HepG2 (cell line): ENCODE measurements around the gene PCNT. TPM values are rescaled to one million over a fixed set of nuclear protein-coding genes. Genes with fewer than 3 reads are reported as not detected.

Source experiments
- CREB1 ChIP-seq, 2 experiments: fragments of 450-650 bp in 1 of 2; IDR thresholded peaks; 2 replicates each; pipeline ENCODE4 v1.6.1; 2016 to 2017; ENCODE audit warnings: control low read depth in 1 of 2, mild to moderate bottlenecking in 1 of 2, missing compliant biosample characterization in 1 of 2, missing genetic modification characterization in 1 of 2
- FOXO1 ChIP-seq: sonication (generic); formaldehyde crosslinking; IDR thresholded peaks from 2 replicates; pipeline ENCODE4 v1.4.0; 2020; ENCODE audit warnings: missing genetic modification reagents
- GABPA ChIP-seq, 2 experiments: IDR thresholded peaks; 2 replicates each; pipeline ENCODE4 v1.6.1; 2011 to 2016; ENCODE audit warnings: low read depth in 2 of 2, low read length in 1 of 2, missing biosample characterization in 1 of 2, missing genetic modification characterization in 1 of 2
- KMT2B ChIP-seq: IDR thresholded peaks from 2 replicates; pipeline ENCODE4 v1.6.1; 2016; ENCODE audit warnings: missing genetic modification reagents, missing compliant biosample characterization
- MXI1 ChIP-seq: IDR thresholded peaks from 3 replicates; pipeline ENCODE4 v1.6.1; 2012; ENCODE audit warnings: low read depth, low read length, inconsistent platforms, borderline replicate concordance
- MYNN ChIP-seq: sonication (generic); formaldehyde crosslinking; IDR thresholded peaks from 2 replicates; pipeline ENCODE4 v1.4.0; 2020; ENCODE audit warnings: mild to moderate bottlenecking, low read depth, missing genetic modification reagents
- NCOA1 ChIP-seq: sonication (generic); formaldehyde crosslinking; IDR thresholded peaks from 2 replicates; pipeline ENCODE4 v1.9.0; 2021; ENCODE audit warnings: missing genetic modification reagents
- TEAD2 ChIP-seq: sonication (generic); formaldehyde crosslinking; IDR thresholded peaks from 2 replicates; pipeline ENCODE4 v1.9.0; 2021; ENCODE audit warnings: missing genetic modification reagents
- ZNF446 ChIP-seq: sonication (generic); formaldehyde crosslinking; IDR thresholded peaks from 2 replicates; pipeline ENCODE4 v1.5.0; 2020; ENCODE audit warnings: mild to moderate bottlenecking, missing genetic modification reagents
- ZNF563 ChIP-seq: sonication (generic); formaldehyde crosslinking; IDR thresholded peaks from 2 replicates; pipeline ENCODE4 v1.8.0; 2022; ENCODE audit warnings: mild to moderate bottlenecking, moderate library complexity, missing genetic modification reagents
- ZNF629 ChIP-seq: sonication (generic); formaldehyde crosslinking; conservative IDR thresholded peaks from 2 replicates; pipeline ENCODE4 v1.5.0; 2020; ENCODE audit warnings: missing genetic modification reagents
- ZNF891 ChIP-seq: sonication (generic); formaldehyde crosslinking; IDR thresholded peaks from 2 replicates; pipeline ENCODE4 v1.5.0; 2020; ENCODE audit warnings: mild to moderate bottlenecking, missing genetic modification reagents
- polyA plus RNA-seq, 8 experiments: library from polyadenylated mRNA; depleted of rRNA in 3 of 8; stranded (reverse) in 7 of 8; unstranded in 1 of 8; fragments of >200 nt; fragmentation: Illumina TruSeq in 4 of 8; extraction: Trizol in 4 of 8; gene quantifications; 2 replicates each; pipeline versions ENCODE4 v1.2.1 to v1.2.3, GENCODE V29; 2011 to 2016; ENCODE audit warnings: low read depth in 4 of 8, missing spikeins in 1 of 8, mixed read lengths in 1 of 8; ENCODE audit not compliant: insufficient read depth in 1 of 8
- total RNA-seq, 5 experiments: library from RNA; depleted of rRNA; stranded (reverse); fragments of >200 nt; fragmentation: Illumina TruSeq; extraction: Trizol; gene quantifications; 2 replicates each; pipeline ENCODE4 v1.2.3, GENCODE V29; 2016; ENCODE audit warnings: low read depth in 1 of 5
- TF ChIP-seq, protein P1 (sequence below): sonication (generic); formaldehyde crosslinking; IDR thresholded peaks from 2 replicates; pipeline ENCODE4 v1.5.1; 2020; ENCODE audit warnings: missing genetic modification reagents, mild to moderate bottlenecking, borderline replicate concordance
- TF ChIP-seq, protein P2 (sequence below): sonication (generic); formaldehyde crosslinking; IDR thresholded peaks from 2 replicates; pipeline ENCODE4 v1.5.0; 2020; ENCODE audit warnings: missing genetic modification reagents
- TF ChIP-seq, protein P3 (sequence below): sonication (generic); formaldehyde crosslinking; IDR thresholded peaks from 2 replicates; pipeline ENCODE4 v1.4.0; 2020; ENCODE audit warnings: mild to moderate bottlenecking, missing genetic modification reagents
- TF ChIP-seq, protein P4 (sequence below): sonication (generic); formaldehyde crosslinking; IDR thresholded peaks from 2 replicates; pipeline ENCODE4; 2020; ENCODE audit warnings: missing genetic modification reagents, mild to moderate bottlenecking, borderline replicate concordance
- TF ChIP-seq, protein P5 (sequence below): IDR thresholded peaks from 2 replicates; pipeline ENCODE4 v1.6.1; 2016
- TF ChIP-seq, protein P6 (sequence below): sonication (generic); formaldehyde crosslinking; IDR thresholded peaks from 2 replicates; pipeline ENCODE4 v1.4.0; 2020; ENCODE audit warnings: missing genetic modification reagents

Gene PCNT
- total and polyA plus RNA-seq, 2 of the 13 experiments (the other 11 are each of a cell fraction or from before 2014, with no cell fraction given) = 5.6 to 12.4 TPM

DNA sequence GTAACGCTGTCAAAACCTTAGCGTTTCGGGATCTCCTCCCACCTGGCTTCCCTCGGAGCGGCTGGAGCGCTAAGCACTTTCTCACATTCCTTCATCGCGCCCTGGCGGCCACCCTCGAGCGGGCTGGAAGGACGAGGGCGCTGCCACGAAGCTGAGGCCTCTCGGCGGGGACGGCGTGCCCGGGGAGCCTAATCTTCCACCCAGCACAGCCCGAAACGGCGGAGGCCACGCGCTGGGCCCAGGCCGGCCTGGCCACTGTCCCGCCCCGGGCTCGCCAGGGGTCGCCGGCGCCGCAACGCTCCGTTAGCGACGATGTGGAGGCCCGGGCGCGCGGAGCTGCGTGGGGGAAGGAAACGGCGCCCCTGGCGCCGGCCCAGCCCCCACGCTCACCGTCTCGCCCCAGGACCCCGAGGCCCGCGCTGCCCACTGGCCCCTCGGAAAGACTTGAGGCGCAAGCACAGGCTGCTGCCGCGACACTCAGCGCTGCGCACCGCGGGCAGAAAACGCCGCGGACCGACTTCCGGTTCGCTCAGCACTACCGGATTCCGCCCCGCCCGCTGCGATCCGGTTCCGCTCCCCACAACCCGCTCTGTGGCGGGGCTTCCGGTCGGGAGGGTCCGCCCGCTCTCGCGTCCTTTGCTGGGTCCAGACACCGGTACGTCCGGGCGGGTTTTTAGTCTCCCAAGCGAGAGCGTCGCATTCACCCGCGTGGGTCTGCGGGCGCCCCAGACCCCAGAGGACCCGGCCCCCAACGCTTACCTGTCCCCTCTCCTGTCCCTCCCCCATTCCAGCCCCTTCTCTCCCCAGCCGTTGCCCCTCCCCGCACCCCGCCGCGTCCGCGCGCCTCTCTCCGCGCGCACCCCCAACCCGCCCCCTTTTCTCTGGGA is 38.0 kb upstream of the PCNT start, which contains the start of gene YBEY (continued):
- TF ChIP-seq, protein P1, sequence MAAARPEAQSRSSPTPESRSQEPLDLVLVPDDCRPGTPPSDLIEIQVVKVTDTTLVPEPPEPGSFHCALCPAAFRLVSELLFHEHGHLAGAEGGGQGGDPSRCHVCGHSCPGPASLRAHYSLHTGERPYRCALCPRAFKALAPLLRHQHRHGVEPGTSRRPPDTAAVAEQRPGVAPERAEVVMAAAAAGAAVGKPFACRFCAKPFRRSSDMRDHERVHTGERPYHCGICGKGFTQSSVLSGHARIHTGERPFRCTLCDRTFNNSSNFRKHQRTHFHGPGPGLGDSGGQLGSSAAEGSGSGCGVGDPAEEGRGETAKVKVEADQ (CRISPR knock-in tag) = peak; percentile 88
- TF ChIP-seq GABPA (IDR thresholded peaks at IDR 0.05; ENCODE audit: low read depth, low read length) = peak; percentile 99
- TF ChIP-seq GABPA (CRISPR knock-in tag; IDR thresholded peaks at IDR 0.05; ENCODE audit: low read depth) = peak; percentile 94
- no peak for TF ChIP-seq ZNF629 (CRISPR knock-in tag)
- TF ChIP-seq, protein P2, sequence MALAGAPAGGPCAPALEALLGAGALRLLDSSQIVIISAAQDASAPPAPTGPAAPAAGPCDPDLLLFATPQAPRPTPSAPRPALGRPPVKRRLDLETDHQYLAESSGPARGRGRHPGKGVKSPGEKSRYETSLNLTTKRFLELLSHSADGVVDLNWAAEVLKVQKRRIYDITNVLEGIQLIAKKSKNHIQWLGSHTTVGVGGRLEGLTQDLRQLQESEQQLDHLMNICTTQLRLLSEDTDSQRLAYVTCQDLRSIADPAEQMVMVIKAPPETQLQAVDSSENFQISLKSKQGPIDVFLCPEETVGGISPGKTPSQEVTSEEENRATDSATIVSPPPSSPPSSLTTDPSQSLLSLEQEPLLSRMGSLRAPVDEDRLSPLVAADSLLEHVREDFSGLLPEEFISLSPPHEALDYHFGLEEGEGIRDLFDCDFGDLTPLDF (CRISPR knock-in tag) = peak; percentile 18; the same call in 1 of the 2 replicates
- TF ChIP-seq, protein P3, sequence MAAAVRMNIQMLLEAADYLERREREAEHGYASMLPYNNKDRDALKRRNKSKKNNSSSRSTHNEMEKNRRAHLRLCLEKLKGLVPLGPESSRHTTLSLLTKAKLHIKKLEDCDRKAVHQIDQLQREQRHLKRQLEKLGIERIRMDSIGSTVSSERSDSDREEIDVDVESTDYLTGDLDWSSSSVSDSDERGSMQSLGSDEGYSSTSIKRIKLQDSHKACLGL = peak; percentile 84
- peak; percentile 54; the same call in 1 of the 2 replicates for TF ChIP-seq ZNF891 (CRISPR knock-in tag)
- 0 out of 2 replicates have a peak, but pooled peaks have one; percentile 48 for TF ChIP-seq ZNF446 (CRISPR knock-in tag)
- peak; percentile 82; the same call in 1 of the 2 replicates for TF ChIP-seq ZNF563 (CRISPR knock-in tag)
- TF ChIP-seq, protein P4, sequence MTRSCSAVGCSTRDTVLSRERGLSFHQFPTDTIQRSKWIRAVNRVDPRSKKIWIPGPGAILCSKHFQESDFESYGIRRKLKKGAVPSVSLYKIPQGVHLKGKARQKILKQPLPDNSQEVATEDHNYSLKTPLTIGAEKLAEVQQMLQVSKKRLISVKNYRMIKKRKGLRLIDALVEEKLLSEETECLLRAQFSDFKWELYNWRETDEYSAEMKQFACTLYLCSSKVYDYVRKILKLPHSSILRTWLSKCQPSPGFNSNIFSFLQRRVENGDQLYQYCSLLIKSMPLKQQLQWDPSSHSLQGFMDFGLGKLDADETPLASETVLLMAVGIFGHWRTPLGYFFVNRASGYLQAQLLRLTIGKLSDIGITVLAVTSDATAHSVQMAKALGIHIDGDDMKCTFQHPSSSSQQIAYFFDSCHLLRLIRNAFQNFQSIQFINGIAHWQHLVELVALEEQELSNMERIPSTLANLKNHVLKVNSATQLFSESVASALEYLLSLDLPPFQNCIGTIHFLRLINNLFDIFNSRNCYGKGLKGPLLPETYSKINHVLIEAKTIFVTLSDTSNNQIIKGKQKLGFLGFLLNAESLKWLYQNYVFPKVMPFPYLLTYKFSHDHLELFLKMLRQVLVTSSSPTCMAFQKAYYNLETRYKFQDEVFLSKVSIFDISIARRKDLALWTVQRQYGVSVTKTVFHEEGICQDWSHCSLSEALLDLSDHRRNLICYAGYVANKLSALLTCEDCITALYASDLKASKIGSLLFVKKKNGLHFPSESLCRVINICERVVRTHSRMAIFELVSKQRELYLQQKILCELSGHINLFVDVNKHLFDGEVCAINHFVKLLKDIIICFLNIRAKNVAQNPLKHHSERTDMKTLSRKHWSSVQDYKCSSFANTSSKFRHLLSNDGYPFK (CRISPR knock-in tag) = peak; percentile 63; the same call in 1 of the 2 replicates
- TF ChIP-seq, protein P5, sequence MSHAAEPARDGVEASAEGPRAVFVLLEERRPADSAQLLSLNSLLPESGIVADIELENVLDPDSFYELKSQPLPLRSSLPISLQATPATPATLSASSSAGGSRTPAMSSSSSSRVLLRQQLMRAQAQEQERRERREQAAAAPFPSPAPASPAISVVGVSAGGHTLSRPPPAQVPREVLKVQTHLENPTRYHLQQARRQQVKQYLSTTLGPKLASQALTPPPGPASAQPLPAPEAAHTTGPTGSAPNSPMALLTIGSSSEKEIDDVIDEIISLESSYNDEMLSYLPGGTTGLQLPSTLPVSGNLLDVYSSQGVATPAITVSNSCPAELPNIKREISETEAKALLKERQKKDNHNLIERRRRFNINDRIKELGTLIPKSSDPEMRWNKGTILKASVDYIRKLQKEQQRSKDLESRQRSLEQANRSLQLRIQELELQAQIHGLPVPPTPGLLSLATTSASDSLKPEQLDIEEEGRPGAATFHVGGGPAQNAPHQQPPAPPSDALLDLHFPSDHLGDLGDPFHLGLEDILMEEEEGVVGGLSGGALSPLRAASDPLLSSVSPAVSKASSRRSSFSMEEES (CRISPR knock-in tag) = peak; percentile 34; the same call in 1 of the 2 replicates
- TF ChIP-seq MYNN = no peak
- TF ChIP-seq CREB1 (IDR thresholded peaks at IDR 0.05) = 0 out of 2 replicates have a peak, but pooled peaks have one; percentile 29
- no peak for TF ChIP-seq CREB1 (CRISPR knock-in tag; IDR thresholded peaks at IDR 0.05)
- TF ChIP-seq KMT2B (CRISPR knock-in tag) = peak; percentile 95
- TF ChIP-seq NCOA1 (CRISPR knock-in tag) = 0 out of 2 replicates have a peak, but pooled peaks have one; percentile 58
- peak; percentile 32; the same call in 1 of the 2 replicates for TF ChIP-seq TEAD2
- TF ChIP-seq, protein P6, sequence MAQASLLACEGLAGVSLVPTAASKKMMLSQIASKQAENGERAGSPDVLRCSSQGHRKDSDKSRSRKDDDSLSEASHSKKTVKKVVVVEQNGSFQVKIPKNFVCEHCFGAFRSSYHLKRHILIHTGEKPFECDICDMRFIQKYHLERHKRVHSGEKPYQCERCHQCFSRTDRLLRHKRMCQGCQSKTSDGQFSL (CRISPR knock-in tag) = no peak
- peak; percentile 65 for TF ChIP-seq FOXO1 (CRISPR knock-in tag)
- TF ChIP-seq MXI1 = peak; percentile 72; the same call in 1 of the 3 replicates
